Right forelimb (tissue), 1 donor: ENCODE measurements around the gene MICALL1.

Source experiments
- DNase-seq: peaks from one replicate; pipeline ENCODE4 v3.0.0-alpha.2; 2018

The MICALL1 gene

DNA sequence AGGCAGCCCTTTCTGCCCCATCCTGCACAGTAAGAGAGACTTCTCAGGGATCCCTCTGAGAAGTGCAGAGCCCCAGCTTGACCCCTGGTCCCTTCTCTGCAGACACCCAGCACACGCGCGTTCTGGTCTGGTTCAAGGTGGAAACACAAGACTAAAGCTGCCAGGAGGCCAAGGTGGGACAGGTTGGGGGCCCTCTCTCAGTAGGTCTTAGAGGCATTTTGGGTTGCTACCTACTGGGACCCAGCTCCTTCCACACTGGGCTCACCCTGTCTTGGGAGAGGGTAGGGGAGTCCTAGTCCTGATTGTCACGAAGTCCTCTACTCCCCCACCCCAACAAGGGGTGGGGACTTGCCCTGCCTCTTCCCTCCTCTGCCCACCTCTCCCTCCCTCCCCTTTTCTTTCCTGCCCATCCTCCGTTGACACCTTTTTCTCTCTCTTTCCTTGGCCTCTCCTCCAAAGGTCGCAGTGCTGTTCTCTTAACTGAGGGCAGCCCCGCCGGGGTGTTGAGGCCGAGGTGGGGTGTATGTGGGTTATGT, 79.0 kb downstream of the MICALL1 start:
- no peak for DNase-seq

DNA sequence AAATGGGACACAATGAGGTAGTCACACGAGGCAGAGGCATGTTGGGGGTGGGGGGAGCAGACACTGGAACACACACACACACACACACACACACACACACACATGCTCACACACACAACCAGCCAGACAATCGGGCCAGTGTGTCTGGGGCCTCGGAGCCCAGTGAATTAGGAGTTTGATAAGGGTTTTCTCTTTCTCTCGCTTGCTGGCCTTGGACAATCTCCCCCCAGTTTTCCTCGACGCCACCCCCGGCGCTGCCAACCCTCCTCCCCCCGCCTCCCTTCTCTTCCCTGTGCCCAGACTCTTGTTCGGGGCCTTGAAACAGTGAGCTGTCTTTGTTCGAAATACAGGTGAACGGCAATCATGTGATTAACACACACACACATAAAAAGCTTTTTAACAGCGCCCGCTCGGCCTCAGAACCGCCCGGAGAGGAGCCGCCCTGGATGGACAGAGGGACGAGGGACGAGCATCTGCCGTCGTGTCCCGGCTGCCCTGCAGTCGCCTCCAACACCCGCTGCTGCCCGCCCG, 79.7 kb downstream of the MICALL1 start:
- no peak for DNase-seq

DNA sequence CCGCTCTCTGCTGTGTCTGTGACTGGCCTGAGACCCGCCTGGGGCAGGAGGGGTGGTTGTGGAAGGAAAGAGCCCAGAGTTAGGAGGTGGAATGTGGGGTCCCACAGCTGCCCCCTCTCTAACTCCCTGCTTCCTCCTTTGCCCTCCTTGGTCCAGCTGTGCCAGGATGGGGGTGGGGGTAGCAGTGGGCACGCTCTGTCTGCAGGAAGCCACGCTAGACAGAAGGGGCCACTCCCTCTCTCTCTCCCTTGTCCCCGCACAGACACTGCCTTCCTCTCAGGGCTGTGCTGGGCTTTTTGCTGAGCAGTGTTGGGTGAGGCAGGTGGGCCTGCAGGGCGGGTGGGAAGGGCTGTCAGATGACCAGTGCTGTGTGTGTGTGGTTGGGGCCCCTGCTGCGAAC, 80.3 kb downstream of the MICALL1 start:
- no peak for DNase-seq

DNA sequence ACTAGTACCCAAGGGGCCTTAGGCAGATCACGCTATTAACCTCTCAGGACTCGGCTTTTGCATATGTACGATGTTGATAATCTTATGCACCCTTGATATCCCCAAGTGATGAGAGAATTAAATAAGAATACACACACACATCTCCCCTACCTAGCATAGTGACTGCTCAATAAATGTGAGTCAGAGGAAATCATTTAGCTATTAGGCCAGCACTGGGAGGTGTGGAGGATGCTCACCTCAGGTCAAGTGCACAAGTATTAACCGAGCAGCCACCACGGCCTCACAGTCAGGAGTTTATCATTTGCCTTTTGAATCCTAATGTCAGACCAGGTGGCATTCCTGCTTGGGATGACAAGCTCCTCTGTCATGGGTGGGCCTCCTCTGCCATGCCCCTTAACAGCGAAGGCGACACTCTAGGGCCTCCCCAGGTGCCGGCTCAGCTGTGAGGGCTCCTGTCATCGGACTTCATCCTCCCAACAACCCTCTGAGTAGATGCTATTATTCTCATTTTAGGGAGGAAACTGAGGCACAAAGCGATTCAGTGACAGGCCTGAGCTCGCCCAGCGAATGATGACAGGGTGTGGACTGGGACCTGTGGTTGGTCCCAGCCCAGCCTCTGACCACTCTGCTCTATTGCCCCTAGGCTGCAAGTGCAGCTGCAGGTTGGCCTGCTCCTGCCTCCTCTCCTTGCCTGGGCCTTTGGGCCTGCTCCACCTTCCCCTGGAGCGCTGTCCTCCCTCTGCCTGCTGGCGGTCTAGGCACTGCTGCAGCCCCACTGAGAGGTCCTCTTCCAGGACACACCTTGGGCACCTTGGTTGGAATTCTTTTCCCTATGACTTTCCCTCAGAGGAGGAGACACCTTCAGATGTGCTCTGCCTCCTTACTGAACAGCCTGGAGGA, 83.3 kb downstream of the MICALL1 start:
- no peak for DNase-seq

DNA sequence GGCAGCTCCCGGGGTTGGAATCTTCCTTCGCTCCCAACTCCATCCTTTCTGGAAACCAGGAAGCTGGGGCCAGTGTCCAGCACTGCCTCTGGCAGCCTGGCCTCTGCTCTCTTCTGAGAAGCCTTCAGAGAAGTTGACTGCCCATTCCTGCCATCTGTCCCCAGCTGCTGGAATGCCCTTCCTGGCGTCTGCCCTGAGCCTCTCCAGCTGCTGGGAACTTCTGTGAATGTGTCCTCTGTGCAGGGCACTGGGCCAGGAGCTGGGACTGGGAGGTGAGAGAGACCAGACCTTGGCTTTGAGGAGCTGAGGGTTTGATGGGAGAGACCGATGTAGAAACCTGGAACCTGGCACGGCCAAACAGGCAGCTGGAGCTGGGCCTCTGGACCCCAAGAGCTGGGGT, 84.2 kb downstream of the MICALL1 start:
- DNase-seq = no peak

DNA sequence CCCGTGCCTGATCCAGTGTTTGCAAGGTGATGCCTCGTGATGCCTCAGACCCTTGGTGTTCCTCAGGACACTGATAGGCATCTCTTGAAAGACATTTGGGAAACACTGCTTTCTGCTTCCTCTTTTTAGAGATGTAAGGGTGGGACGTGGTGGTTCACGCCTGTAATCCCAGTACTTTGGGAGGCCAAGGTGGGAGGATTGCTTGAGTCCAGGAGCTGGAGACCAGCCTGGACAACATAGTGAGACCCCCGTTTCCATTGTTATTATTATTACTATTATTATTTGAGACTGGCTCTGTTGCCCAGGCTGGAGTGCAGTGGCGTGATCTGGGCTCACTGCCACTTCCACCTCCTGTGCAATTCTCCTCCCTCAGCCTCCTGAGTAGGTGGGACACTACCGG, 84.8 kb downstream of the MICALL1 start:
- no peak for DNase-seq

DNA sequence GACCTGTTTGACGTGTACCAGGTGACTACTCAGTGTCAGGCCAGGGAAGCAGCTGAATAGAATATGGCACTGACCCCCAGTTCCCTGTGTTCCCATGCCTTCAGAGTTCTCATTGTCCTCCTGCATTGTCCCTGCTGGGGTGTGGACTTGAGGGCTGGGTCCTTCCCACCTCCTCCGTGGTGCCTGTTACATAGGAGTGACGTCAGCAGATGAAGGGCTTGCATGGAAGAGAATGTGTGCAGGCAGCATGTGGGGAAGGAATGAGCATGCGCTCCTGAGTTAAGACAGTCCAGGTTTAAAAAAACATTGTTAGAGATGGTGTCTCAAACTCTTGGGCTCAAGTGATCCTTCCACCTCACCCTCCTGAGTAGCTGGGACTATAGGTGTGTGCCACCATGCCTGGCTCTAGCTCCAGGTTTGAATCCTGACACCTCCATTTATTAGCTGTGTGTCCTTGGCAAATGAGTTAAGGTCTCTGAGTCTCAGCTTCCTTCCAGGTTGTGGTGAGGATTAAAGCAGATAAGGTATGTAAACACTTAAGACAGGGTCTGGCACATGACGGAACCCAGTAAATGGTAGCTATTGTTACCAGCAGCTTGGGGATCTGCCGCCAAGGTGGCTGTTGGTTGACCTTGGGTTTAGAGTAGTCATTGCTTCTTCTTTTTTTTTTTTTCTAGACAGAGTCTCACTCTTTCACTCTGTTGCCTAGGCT, 85.8 kb downstream of the MICALL1 start:
- DNase-seq = no peak
